Ovary (tissue), 3 donors: ENCODE results near the gene THSD8.

Experiments
- CTCF ChIP-seq, 3 donors: fragments of 450-650 bp in 2 of 3; fragments of 200-600 bp in 1 of 3; IDR thresholded peaks; one replicate each; pipeline versions ENCODE4 v1.5.1 to v1.8.0; 2016 to 2022; ENCODE audit warnings: antibody characterized with exemption in 3 of 3, mild to moderate bottlenecking in 1 of 3
- POLR2A ChIP-seq: fragments of 450-650 bp; IDR thresholded peaks from one replicate; pipeline ENCODE4 v1.6.1; 2017; ENCODE audit warnings: antibody characterized with exemption, mild to moderate bottlenecking, moderate library complexity
- donor health status: DM: no; HTN: no; CAD: no.

- TF ChIP-seq POLR2A, result no peak
- TF ChIP-seq CTCF (IDR thresholded peaks at IDR 0.05), result no peak
These were observed 45.6 kb upstream of the THSD8 start for GRCh38 chr19:12756150-12756883.
